ENCODE measurements around the gene LENG8.

DNA sequence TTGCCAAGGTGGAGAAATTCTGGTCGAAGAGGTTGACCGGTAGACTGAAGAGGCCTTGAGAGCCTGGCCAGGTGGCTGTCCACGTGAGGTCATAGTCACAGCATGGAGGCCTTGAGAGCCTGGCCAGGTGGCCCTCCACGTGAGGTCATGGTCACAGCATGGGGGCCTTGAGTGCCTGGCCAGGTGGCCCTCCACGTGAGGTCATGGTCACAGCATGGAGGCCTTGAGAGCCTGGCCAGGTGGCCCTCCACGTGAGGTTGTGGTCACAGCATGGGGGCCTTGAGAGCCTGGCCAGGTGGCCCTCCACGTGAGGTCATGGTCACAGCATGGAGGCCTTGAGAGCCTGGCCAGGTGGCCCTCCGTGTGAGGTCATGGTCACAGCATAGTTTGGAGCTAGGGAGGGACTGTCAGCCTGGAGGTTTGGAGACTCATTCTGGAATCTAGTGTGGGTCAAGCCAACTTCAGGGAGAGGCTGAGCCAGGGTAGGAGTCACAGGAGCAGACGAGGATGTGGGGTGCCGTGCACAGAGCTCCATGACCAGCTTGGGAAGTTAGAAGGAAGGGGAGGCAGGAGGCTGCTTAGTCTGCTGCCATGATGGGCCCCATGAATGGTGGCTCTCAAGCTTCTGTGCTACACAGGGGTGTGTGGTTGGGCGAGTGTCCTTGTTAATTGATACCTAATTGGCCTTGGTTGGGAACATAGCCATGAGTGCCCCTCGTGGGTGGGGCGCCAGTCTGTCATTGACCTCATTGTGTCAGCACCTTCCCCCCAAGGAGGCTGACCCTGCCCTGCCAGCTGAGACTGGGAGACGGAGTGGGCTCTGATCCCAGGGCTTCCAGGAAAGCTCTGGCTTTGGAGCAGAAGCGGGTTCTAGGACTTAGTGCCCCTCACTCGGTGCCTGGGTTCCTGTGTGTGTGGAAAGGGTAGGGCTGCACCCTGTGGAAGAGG lies 10.6 kb downstream of the LENG8 start:
- TF ChIP-seq, protein P1, sequence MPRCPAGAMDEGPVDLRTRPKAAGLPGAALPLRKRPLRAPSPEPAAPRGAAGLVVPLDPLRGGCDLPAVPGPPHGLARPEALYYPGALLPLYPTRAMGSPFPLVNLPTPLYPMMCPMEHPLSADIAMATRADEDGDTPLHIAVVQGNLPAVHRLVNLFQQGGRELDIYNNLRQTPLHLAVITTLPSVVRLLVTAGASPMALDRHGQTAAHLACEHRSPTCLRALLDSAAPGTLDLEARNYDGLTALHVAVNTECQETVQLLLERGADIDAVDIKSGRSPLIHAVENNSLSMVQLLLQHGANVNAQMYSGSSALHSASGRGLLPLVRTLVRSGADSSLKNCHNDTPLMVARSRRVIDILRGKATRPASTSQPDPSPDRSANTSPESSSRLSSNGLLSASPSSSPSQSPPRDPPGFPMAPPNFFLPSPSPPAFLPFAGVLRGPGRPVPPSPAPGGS (CRISPR knock-in tag; IDR thresholded peaks at IDR 0.05): no peak
- TF ChIP-seq YY1 (IDR thresholded peaks at IDR 0.05; ENCODE audit: insufficient read depth, insufficient replicate concordance, low read depth, low read length) (no peak), BCL6 (CRISPR knock-in tag; IDR thresholded peaks at IDR 0.05) (no peak), POLR2A (IDR thresholded peaks at IDR 0.05; ENCODE audit: insufficient read depth in 1 of 2, low read depth in 2 of 2, low read length in 2 of 2) (no peak), CEBPG (CRISPR knock-in tag; IDR thresholded peaks at IDR 0.05) (no peak), JUND (CRISPR knock-in tag; IDR thresholded peaks at IDR 0.05) (no peak), ARNTL (CRISPR knock-in tag; IDR thresholded peaks at IDR 0.05) (no peak), STAT5B (CRISPR knock-in tag; IDR thresholded peaks at IDR 0.05) (no peak), ATF7 (IDR thresholded peaks at IDR 0.05) (no peak), ATF7 (CRISPR knock-in tag; IDR thresholded peaks at IDR 0.05) (no peak), EP300 (IDR thresholded peaks at IDR 0.05; ENCODE audit: low read depth in 2 of 2, low read length in 2 of 2) (no peak), EP300 (CRISPR knock-in tag; IDR thresholded peaks at IDR 0.05; ENCODE audit: borderline replicate concordance) (no peak), LCORL (IDR thresholded peaks at IDR 0.05) (no peak), LCORL (CRISPR knock-in tag; IDR thresholded peaks at IDR 0.05) (no peak), POLR2AphosphoS5 (IDR thresholded peaks at IDR 0.05; ENCODE audit: low read depth, low read length) (no peak)
- TF ChIP-seq, protein P2, sequence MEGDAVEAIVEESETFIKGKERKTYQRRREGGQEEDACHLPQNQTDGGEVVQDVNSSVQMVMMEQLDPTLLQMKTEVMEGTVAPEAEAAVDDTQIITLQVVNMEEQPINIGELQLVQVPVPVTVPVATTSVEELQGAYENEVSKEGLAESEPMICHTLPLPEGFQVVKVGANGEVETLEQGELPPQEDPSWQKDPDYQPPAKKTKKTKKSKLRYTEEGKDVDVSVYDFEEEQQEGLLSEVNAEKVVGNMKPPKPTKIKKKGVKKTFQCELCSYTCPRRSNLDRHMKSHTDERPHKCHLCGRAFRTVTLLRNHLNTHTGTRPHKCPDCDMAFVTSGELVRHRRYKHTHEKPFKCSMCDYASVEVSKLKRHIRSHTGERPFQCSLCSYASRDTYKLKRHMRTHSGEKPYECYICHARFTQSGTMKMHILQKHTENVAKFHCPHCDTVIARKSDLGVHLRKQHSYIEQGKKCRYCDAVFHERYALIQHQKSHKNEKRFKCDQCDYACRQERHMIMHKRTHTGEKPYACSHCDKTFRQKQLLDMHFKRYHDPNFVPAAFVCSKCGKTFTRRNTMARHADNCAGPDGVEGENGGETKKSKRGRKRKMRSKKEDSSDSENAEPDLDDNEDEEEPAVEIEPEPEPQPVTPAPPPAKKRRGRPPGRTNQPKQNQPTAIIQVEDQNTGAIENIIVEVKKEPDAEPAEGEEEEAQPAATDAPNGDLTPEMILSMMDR (CRISPR knock-in tag; IDR thresholded peaks at IDR 0.05): no peak
- TF ChIP-seq, protein P3, sequence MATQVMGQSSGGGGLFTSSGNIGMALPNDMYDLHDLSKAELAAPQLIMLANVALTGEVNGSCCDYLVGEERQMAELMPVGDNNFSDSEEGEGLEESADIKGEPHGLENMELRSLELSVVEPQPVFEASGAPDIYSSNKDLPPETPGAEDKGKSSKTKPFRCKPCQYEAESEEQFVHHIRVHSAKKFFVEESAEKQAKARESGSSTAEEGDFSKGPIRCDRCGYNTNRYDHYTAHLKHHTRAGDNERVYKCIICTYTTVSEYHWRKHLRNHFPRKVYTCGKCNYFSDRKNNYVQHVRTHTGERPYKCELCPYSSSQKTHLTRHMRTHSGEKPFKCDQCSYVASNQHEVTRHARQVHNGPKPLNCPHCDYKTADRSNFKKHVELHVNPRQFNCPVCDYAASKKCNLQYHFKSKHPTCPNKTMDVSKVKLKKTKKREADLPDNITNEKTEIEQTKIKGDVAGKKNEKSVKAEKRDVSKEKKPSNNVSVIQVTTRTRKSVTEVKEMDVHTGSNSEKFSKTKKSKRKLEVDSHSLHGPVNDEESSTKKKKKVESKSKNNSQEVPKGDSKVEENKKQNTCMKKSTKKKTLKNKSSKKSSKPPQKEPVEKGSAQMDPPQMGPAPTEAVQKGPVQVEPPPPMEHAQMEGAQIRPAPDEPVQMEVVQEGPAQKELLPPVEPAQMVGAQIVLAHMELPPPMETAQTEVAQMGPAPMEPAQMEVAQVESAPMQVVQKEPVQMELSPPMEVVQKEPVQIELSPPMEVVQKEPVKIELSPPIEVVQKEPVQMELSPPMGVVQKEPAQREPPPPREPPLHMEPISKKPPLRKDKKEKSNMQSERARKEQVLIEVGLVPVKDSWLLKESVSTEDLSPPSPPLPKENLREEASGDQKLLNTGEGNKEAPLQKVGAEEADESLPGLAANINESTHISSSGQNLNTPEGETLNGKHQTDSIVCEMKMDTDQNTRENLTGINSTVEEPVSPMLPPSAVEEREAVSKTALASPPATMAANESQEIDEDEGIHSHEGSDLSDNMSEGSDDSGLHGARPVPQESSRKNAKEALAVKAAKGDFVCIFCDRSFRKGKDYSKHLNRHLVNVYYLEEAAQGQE (IDR thresholded peaks at IDR 0.05; ENCODE audit: borderline replicate concordance in 1 of 2, low read depth in 1 of 2, low read length in 2 of 2): no peak

All from HepG2 (cell line).